K562 (cell line): ENCODE data around the gene PIK3CA. TPM values are rescaled to one million over a fixed set of nuclear protein-coding genes. Genes with fewer than 3 reads are reported as not detected.

Experiments
- ASH1L ChIP-seq: fragments of 450-650 bp; IDR thresholded peaks from 2 replicates; pipeline ENCODE4 v1.6.1; 2018; ENCODE audit warnings: borderline replicate concordance, mild to moderate bottlenecking, low read depth; ENCODE audit not compliant: partially characterized antibody
- BHLHE40 ChIP-seq: IDR thresholded peaks from 2 replicates; pipeline ENCODE4 v1.6.1; 2011; ENCODE audit warnings: low read length, improper control_type of control experiment
- ERF ChIP-seq: fragments of 450-650 bp; formaldehyde crosslinking; IDR thresholded peaks from 2 replicates; pipeline ENCODE4 v1.4.0; 2020; ENCODE audit warnings: mild to moderate bottlenecking, mixed read lengths
- ETS2 ChIP-seq: IDR thresholded peaks from 2 replicates; pipeline ENCODE4 v1.6.1; 2016; ENCODE audit warnings: borderline replicate concordance, missing genetic modification characterization, mild to moderate bottlenecking, moderate library complexity, missing compliant biosample characterization; ENCODE audit not compliant: poor library complexity, severe bottlenecking
- ILK ChIP-seq: fragments of 450-650 bp; IDR thresholded peaks from 2 replicates; pipeline ENCODE4 v1.6.1; 2016; ENCODE audit warnings: missing genetic modification characterization, low read depth, mild to moderate bottlenecking, missing compliant biosample characterization, moderate library complexity, borderline replicate concordance
- L3MBTL2 ChIP-seq: fragments of 450-650 bp; IDR thresholded peaks from 2 replicates; pipeline ENCODE4 v1.6.1; 2016; ENCODE audit warnings: mild to moderate bottlenecking, moderate library complexity
- MAX ChIP-seq: sonication (generic); formaldehyde crosslinking; IDR thresholded peaks from 2 replicates; pipeline ENCODE4 v1.9.0; 2022; ENCODE audit warnings: mild to moderate bottlenecking, missing genetic modification reagents
- NCOR1 ChIP-seq: fragments of 450-650 bp; IDR thresholded peaks from 2 replicates; pipeline ENCODE4 v1.6.1; 2016; ENCODE audit warnings: mild to moderate bottlenecking, moderate library complexity
- NFIX ChIP-seq: fragments of 250-450 bp; sonication (Bioruptor Pico); IDR thresholded peaks from 2 replicates; pipeline ENCODE4 v1.4.0; 2020; ENCODE audit warnings: low read depth, mild to moderate bottlenecking, moderate library complexity
- POU5F1 ChIP-seq: fragments of 150-350 bp; IDR thresholded peaks from 2 replicates; pipeline ENCODE4 v1.6.1; 2014; ENCODE audit warnings: borderline replicate concordance, low read length, low read depth, mild to moderate bottlenecking; ENCODE audit not compliant: partially characterized antibody
- PTRF ChIP-seq: fragments of 450-650 bp; IDR thresholded peaks from 2 replicates; pipeline ENCODE4 v1.6.1; 2016; ENCODE audit warnings: mild to moderate bottlenecking, missing genetic modification characterization, missing compliant biosample characterization
- RBM34 ChIP-seq: fragments of 200-400 bp; formaldehyde crosslinking; IDR thresholded peaks from 2 replicates; pipeline ENCODE4 v1.6.1; 2018; ENCODE audit warnings: low read length, borderline replicate concordance; ENCODE audit not compliant: insufficient read depth
- SMARCE1 ChIP-seq: fragments of 450-650 bp; IDR thresholded peaks from 2 replicates; pipeline ENCODE4 v1.7.1; 2016; ENCODE audit warnings: mild to moderate bottlenecking
- TEAD1 ChIP-seq, 2 experiments: fragments of 450-650 bp in 1 of 2; sonication (generic) in 1 of 2; formaldehyde crosslinking; IDR thresholded peaks; 2 replicates each; pipeline versions ENCODE4 v1.4.0 to v1.8.0; 2020 to 2022; ENCODE audit warnings: mild to moderate bottlenecking in 2 of 2, missing genetic modification reagents in 1 of 2
- TFAP4 ChIP-seq: sonication (generic); formaldehyde crosslinking; IDR thresholded peaks from 2 replicates; pipeline ENCODE4 v1.8.0; 2022; ENCODE audit warnings: missing genetic modification reagents, mild to moderate bottlenecking, moderate library complexity, borderline replicate concordance
- THRAP3 ChIP-seq: fragments of 450-650 bp; IDR thresholded peaks from 2 replicates; pipeline ENCODE4 v1.6.1; 2016; ENCODE audit warnings: mild to moderate bottlenecking, inconsistent platforms, borderline replicate concordance
- U2AF2 ChIP-seq: fragments of 200-400 bp; formaldehyde crosslinking; optimal IDR thresholded peaks from 2 replicates; pipeline ENCODE3; 2017; ENCODE audit warnings: low read depth, mild to moderate bottlenecking, low read length
- VEZF1 ChIP-seq: fragments of 200-800 bp; sonication (Bioruptor generic); IDR thresholded peaks from 2 replicates; pipeline ENCODE4 v1.6.1; 2017; ENCODE audit warnings: missing genetic modification characterization, missing compliant biosample characterization
- XRCC4 ChIP-seq: IDR thresholded peaks from one replicate; pipeline ENCODE4 v1.6.1; 2011; ENCODE audit not compliant: insufficient read depth, insufficient read length; ENCODE audit errors: extremely low read depth
- YBX1 ChIP-seq: fragments of 450-650 bp; IDR thresholded peaks from 2 replicates; pipeline ENCODE4 v1.7.1; 2016; ENCODE audit warnings: mild to moderate bottlenecking
- ZBTB2 ChIP-seq: fragments of 450-650 bp; IDR thresholded peaks from 2 replicates; pipeline ENCODE4 v1.6.1; 2016; ENCODE audit warnings: antibody characterized with exemption
- ZNF143 ChIP-seq: sonication (generic); formaldehyde crosslinking; IDR thresholded peaks from 2 replicates; pipeline ENCODE4 v1.9.0; 2022; ENCODE audit warnings: mild to moderate bottlenecking, missing genetic modification reagents
- ZNF239 ChIP-seq: fragments of 250-450 bp; sonication (Bioruptor Pico); IDR thresholded peaks from 2 replicates; pipeline ENCODE4 v1.4.0; 2020; ENCODE audit warnings: mild to moderate bottlenecking
- ZNF274 ChIP-seq: IDR thresholded peaks from 2 replicates; pipeline ENCODE4 v1.6.1; 2011; ENCODE audit warnings: low read depth, mild to moderate bottlenecking, low read length, moderate library complexity, borderline replicate concordance
- ZNF347 ChIP-seq: fragments of 450-650 bp; formaldehyde crosslinking; IDR thresholded peaks from 2 replicates; pipeline ENCODE4 v1.4.0; 2020; ENCODE audit warnings: low read depth, mild to moderate bottlenecking, moderate library complexity
- ZNF695 ChIP-seq: fragments of 450-650 bp; formaldehyde crosslinking; IDR thresholded peaks from 2 replicates; pipeline ENCODE4 v1.4.0; 2020; ENCODE audit warnings: mild to moderate bottlenecking, moderate library complexity
- polyA plus RNA-seq, 8 experiments: library from polyadenylated mRNA; depleted of rRNA in 4 of 8; stranded (reverse) in 5 of 8; unstranded in 3 of 8; fragments of >200 nt; fragmentation: Nextera tagmentation in 2 of 8; fragmentation: Illumina TruSeq in 1 of 8; extraction: Ambion mirVana in 2 of 8; extraction: Trizol in 1 of 8; gene quantifications; 2 replicates each; pipeline versions ENCODE4 v1.2.1 to v1.2.3, GENCODE V29; 2011 to 2014; ENCODE audit warnings: inconsistent platforms in 1 of 8, missing spikeins in 1 of 8
- total RNA-seq, 7 experiments: library from RNA; depleted of rRNA in 6 of 7; stranded (reverse); fragments of >200 nt in 6 of 7; fragmentation: Illumina TruSeq in 2 of 7; extraction: Trizol in 2 of 7; gene quantifications; 2 replicates each; pipeline versions ENCODE4 v1.2.1 to v1.2.3, GENCODE V29; 2011 to 2021; ENCODE audit warnings: low replicate concordance in 1 of 7

PIK3CA gene
- total and polyA plus RNA-seq, 9 of the 15 experiments (the other 6 are each of a cell fraction or from before 2014, with no cell fraction given): 3.8 to 19.4 (median 10.8) TPM

GRCh38 chr3:179147873-179148615 lies at the start of gene PIK3CA (continued):
- TF ChIP-seq ZNF239 (CRISPR knock-in tag) (no peak), MAX (CRISPR knock-in tag) (no peak), SMARCE1 (no peak), ZNF143 (CRISPR knock-in tag) (no peak), XRCC4 (no peak), PTRF (tag) (no peak), THRAP3 (no peak), VEZF1 (CRISPR knock-in tag) (peak; percentile 100), TFAP4 (CRISPR knock-in tag) (peak; percentile 51; the same call in 1 of the 2 replicates), ASH1L (no peak), L3MBTL2 (no peak; the same call in 1 of the 2 replicates), ILK (tag) (no peak), POU5F1 (no peak), YBX1 (no peak), ZNF274 (no peak), ZNF695 (no peak), BHLHE40 (no peak), ZNF347 (CRISPR knock-in tag) (no peak), NFIX (CRISPR knock-in tag) (no peak), NCOR1 (peak; percentile 64), ERF (CRISPR knock-in tag) (no peak), ZBTB2 (peak; percentile 72; the same call in 1 of the 2 replicates), TEAD1 (CRISPR knock-in tag; IDR thresholded peaks at IDR 0.05) (no peak), ETS2 (tag) (no peak), U2AF2 (no peak), RBM34 (no peak)
